NCI-H1930 (cell line): ENCODE measurements around the gene SMKR1.
"Not testable (repeated sequence)": the region's sequence is repeated elsewhere in the genome, so short reads cannot be mapped to it uniquely, and the experiment has no call there.

ENCODE experiments used
- DNase-seq, 2 experiments: peaks; one replicate each; lab custom pipeline; 2025; lab: John Stamatoyannopoulos, UW

Gene SMKR1

GRCh38 chr7:129501760-129502707 lies at the start of gene SMKR1:
Gene SMKR1 (plus strand): TSS chr7:129502531. CDS start chr7:129502825, 294 bp downstream.
- DNase-seq, result peak; percentile 78 to 86

GRCh38 chr7:129452589-129453231 lies 49.6 kb upstream of the SMKR1 start:
- DNase-seq, result no peak

- DNase-seq, result no peak
These were observed 48.7 kb upstream of the SMKR1 start for GRCh38 chr7:129453510-129454248.

DNA sequence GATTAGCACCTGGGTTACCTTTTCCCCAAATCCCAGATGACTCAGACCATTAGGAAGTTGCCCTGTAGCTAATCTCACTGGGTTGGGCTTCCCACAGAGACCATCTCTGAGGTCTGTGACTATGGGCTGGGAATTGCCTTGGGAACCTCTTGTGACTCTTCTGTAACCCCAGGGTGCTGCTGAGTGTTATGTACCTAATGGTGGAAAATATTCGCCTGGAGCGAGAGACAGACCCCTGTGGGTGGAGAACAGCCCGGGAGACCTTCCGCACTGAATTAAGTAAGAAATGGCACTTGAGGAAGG lies 48.1 kb upstream of the SMKR1 start:
- no peak for DNase-seq

- DNase-seq, result no peak
These were observed 45.9 kb upstream of the SMKR1 start for GRCh38 chr7:129456421-129456820.

DNA sequence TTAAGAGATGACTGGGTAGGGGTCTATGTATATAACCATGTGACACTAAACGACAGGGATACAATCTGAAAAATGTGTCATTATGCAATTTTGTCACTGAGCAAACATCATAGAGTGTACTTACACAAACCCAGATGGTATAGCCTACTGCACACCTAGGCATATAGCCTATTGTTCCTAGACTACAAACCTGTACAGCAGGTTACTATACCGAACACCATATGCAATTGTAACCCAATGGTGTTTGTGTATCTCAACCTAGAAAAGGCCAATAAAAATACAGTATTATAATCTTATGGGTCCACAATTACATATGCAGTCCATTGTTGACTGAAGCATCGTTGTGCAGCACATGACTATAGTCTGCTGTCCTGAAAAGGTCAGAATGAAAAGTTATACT lies 45.2 kb upstream of the SMKR1 start:
- DNase-seq, result no peak

- no peak for DNase-seq
These were observed 44.2 kb upstream of the SMKR1 start for GRCh38 chr7:129458171-129458570.

- no peak for DNase-seq
These were observed 40.5 kb upstream of the SMKR1 start for GRCh38 chr7:129461809-129462208.

- DNase-seq, result no peak
These were observed 39.9 kb upstream of the SMKR1 start for GRCh38 chr7:129462420-129462819.

- no peak for DNase-seq
These were observed 38.1 kb upstream of the SMKR1 start for GRCh38 chr7:129464194-129464593.

DNA sequence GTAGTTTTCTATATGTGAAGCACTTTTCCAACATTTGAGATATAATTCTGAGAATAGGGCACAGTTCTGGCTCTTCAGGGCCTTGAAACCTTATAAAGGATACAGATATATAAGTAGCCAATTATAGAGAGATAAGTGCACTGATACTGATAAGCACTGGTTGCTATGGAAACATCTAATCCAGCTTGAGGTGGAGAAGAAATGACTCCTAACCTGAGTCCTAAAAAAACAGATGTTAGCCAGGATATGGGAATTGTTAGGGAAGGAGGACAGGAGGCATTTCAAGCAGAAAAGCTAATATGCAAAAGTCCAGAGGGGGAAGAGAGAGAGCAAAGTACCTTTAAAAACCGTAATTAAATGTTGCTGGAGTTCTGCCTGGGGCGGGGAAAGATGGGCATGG lies 37.3 kb upstream of the SMKR1 start:
- DNase-seq, result no peak

DNA sequence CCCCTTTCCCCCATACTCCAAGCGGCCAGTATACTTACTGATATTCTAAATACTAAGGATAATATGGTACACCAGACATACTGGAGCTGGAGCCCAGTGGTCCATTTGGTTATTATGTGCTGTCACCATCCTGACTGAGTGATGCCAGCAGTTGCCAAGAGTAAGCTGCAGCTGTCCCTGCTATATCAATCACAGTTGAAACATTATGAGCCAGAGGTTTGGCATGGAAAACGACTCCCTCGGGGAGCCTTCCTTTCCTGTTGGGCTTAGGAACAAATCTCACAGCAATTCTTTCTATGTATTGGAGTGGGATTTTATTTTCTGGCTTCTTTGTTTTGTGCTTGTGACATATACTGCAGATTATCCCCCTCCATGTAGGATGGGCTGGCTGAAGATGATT lies 35.5 kb upstream of the SMKR1 start:
- DNase-seq, result no peak

GRCh38 chr7:129468087-129468486 lies 34.2 kb upstream of the SMKR1 start:
- DNase-seq, result no peak

DNA sequence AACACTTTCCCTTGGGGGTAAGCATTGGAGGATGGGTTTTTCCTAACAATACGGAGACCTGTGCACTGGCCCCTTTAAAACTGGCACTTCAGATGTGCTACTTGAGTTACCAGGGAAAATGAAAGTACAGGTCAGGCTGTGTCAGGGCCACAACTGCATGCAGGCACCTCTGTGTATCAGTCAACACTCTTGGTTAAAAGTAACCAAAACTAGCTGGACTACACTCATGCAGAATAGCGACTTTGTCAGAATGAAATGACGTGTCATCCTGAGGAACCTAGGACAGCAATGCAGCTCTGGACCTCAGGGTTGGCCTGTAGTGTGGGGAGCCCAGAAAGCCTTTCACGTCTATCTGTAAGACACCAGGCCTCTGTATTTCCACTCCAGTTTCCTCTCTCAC lies 33.8 kb upstream of the SMKR1 start:
- DNase-seq, result no peak

DNA sequence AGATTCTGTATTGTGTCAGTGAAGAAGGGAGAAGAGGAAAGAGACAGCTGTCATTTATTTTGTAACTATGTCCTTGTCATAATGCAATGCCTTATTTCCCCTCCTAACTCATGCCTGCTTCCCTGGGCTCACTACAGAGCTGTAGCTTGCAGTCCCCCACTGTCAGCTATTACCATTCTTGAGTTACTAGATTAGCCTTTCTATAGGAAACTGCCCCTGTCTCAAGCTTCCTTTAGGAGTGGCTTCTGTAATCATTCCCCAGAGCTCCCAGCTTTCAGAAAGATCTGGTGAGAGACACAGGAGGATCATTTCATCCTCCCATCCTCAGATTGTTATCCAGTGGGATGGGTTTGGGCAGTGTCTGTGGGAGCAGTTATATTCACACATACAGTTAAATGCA lies 32.4 kb upstream of the SMKR1 start:
- no peak for DNase-seq

GRCh38 chr7:129470411-129470810 lies 31.9 kb upstream of the SMKR1 start:
- DNase-seq, result no peak

DNA sequence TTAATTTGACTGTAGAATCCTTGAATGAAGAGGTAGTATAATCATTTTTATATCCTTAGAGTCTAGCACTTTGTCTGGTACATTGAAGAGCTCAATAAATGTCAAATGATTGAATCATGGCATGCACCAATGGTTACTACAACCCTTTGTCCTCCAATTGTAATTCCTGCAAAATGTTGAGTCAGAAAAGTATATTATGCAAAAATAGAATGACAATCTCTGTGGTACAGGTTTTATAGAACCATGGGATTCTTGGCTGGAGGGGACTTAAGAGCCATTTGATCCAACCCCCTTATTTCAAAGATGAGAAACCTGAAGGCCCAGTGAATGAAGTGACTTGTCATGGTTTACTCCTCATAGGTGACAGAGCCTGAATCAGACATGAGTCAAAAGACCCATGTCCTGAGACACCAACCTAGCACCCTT lies 30.9 kb upstream of the SMKR1 start:
- no peak for DNase-seq

DNA sequence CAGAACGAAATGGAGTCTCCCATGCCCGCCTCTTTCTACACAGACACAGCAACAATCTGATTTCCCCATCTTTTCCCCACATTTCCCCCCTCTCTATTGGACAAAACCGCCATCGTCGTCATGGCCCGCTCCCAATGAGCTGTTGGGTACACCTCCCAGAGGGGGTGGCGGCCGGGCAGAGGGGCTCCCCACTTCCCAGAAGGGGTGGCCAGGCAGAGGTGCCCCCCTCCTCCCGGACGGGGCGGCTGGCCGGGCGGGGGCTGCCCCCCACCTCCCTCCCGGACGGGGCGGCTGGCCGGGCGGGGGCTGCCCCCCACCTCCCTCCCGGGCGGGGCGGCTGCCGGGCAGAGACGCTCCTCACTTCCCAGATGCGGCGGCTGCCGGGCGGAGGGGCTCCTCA lies 26.4 kb upstream of the SMKR1 start:
- DNase-seq, result not testable (repeated sequence)

- not testable (repeated sequence) for DNase-seq
These were observed 25.9 kb upstream of the SMKR1 start for GRCh38 chr7:129476398-129476797.

- DNase-seq, result no peak
These were observed 22.5 kb upstream of the SMKR1 start for GRCh38 chr7:129479831-129480230.

- DNase-seq, result no peak
These were observed 21.5 kb upstream of the SMKR1 start for GRCh38 chr7:129480674-129481363.

DNA sequence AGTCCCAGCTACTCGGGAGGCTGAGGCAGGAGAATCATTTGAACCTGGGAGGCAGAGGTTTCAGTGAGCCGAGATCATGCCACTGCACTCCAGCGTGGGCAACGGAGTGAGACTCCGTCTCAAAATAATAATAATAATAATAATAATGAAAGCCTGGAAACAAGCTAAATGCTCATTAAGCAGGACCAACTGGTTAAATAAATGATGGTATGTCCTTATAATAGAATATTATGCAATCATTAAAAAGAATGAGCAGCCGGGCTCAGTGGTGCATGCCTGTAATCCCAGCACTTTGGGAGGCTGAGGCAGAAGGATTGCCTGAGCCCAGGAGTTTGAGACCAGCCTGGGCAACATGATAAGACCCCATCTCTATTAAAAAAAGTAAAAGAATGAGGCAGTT lies 21.0 kb upstream of the SMKR1 start:
- DNase-seq, result not testable (repeated sequence)
